DOHH2 (cell line): ENCODE results near the gene CYBA.

Experiments
- H3F3A ChIP-seq: fragments of 200-600 bp; sonication (generic), shearing (Covaris generic); 2 replicates; pipeline ENCODE4 v1.6.0; 2016; ENCODE audit warnings: antibody characterized with exemption, mild to moderate bottlenecking; ENCODE audit not compliant: control insufficient read depth, insufficient read depth
- H3K27ac ChIP-seq: fragments of 200-600 bp; sonication (generic); 2 replicates; pipeline ENCODE4 v1.5.1; 2014; ENCODE audit warnings: low read depth, mild to moderate bottlenecking, low read length, moderate library complexity
- H3K27me3 ChIP-seq: fragments of 200-600 bp; sonication (generic); 2 replicates; pipeline ENCODE4 v1.6.1; 2014; ENCODE audit warnings: mild to moderate bottlenecking, low read length, mixed read lengths; ENCODE audit not compliant: control insufficient read depth
- H3K36me3 ChIP-seq: fragments of 200-600 bp; sonication (generic); 2 replicates; pipeline ENCODE4 v1.6.1; 2014; ENCODE audit warnings: mild to moderate bottlenecking, low read length, moderate library complexity, mixed read lengths; ENCODE audit not compliant: control insufficient read depth
- H3K4me1 ChIP-seq: fragments of 200-600 bp; sonication (generic); 2 replicates; pipeline ENCODE4 v1.6.1; 2014; ENCODE audit warnings: mild to moderate bottlenecking, low read length, mixed read lengths; ENCODE audit not compliant: control insufficient read depth
- H3K4me2 ChIP-seq: fragments of 200-600 bp; sonication (generic); 2 replicates; pipeline ENCODE4 v1.6.0; 2014; ENCODE audit warnings: mild to moderate bottlenecking, low read length, moderate library complexity
- H3K4me3 ChIP-seq: fragments of 200-600 bp; sonication (generic); 2 replicates; pipeline ENCODE4 v1.5.1; 2014; ENCODE audit warnings: mild to moderate bottlenecking, low read length, mixed read lengths
- H3K79me2 ChIP-seq: fragments of 200-600 bp; sonication (generic); 2 replicates; pipeline ENCODE4 v1.6.1; 2014; ENCODE audit warnings: mild to moderate bottlenecking, low read length, mixed read lengths; ENCODE audit not compliant: control insufficient read depth
- H3K9me2 ChIP-seq: fragments of 200-600 bp; sonication (generic); replicated peaks from 2 replicates; pipeline ENCODE4 v1.6.1; 2014; ENCODE audit warnings: mild to moderate bottlenecking, low read length, mixed read lengths; ENCODE audit not compliant: control insufficient read depth
- H3K9me3 ChIP-seq: fragments of 200-600 bp; sonication (generic); 2 replicates; pipeline ENCODE4 v1.6.1; 2014; ENCODE audit warnings: antibody characterized with exemption, low read length, mixed read lengths; ENCODE audit not compliant: control insufficient read depth, insufficient read depth
- H4K20me1 ChIP-seq: fragments of 200-600 bp; sonication (generic); 2 replicates; pipeline ENCODE4 v1.6.0; 2014; ENCODE audit warnings: low read depth, mild to moderate bottlenecking, antibody characterized with exemption, low read length, moderate library complexity; ENCODE audit not compliant: control insufficient read depth, insufficient read depth
- CTCF ChIP-seq: fragments of 200-600 bp; sonication (generic); IDR thresholded peaks from one replicate; pipeline ENCODE4 v1.5.1; 2014; ENCODE audit warnings: antibody characterized with exemption, mild to moderate bottlenecking, low read depth, low read length; ENCODE audit not compliant: poor library complexity, severe bottlenecking
- EZH2phosphoT487 ChIP-seq: fragments of 200-600 bp; sonication (generic); IDR thresholded peaks from 2 replicates; pipeline ENCODE4 v1.6.1; 2017; ENCODE audit warnings: borderline replicate concordance, mild to moderate bottlenecking, antibody characterized with exemption, low read length, moderate library complexity, mixed read lengths

The CYBA gene

GRCh38 chr16:88613911-88614817 is 36.7 kb downstream of the CYBA start:
- no peaks in the 10 kb centered on the region for H3K9me2 ChIP-seq
- no peak overlapping the region for H3K4me3 ChIP-seq
- no peaks in the 10 kb centered on the region for H3K27me3 ChIP-seq
- H3K4me1 ChIP-seq: no peaks in the 10 kb centered on the region
- TF ChIP-seq CTCF (no peak), EZH2phosphoT487 (no peak)
- H3K9me3 ChIP-seq: no peaks in the 10 kb centered on the region
- peaks cover 70% of the 10 kb centered on the region for H3K79me2 ChIP-seq
- no peak overlapping the region for H3K27ac ChIP-seq
- H3F3A ChIP-seq: no peaks in the 10 kb centered on the region
- no peaks in the 10 kb centered on the region for H4K20me1 ChIP-seq
- H3K4me2 ChIP-seq: no peak overlapping the region
- peaks cover 86% of the 10 kb centered on the region for H3K36me3 ChIP-seq

GRCh38 chr16:88613293-88613692 is 37.6 kb downstream of the CYBA start:
- Histone ChIP-seq H3K27ac (no peak overlapping the region), H3K79me2 (peaks cover 65% of the 10 kb centered on the region), H3K4me3 (no peak overlapping the region), H3F3A (no peaks in the 10 kb centered on the region), H3K4me2 (no peak overlapping the region), H3K9me2 (no peaks in the 10 kb centered on the region), H3K4me1 (peaks cover 4% of the 10 kb centered on the region), H3K27me3 (no peaks in the 10 kb centered on the region), H4K20me1 (no peaks in the 10 kb centered on the region), H3K36me3 (peaks cover 85% of the 10 kb centered on the region), H3K9me3 (no peaks in the 10 kb centered on the region)
- TF ChIP-seq CTCF (no peak), EZH2phosphoT487 (no peak)

- Histone ChIP-seq H3F3A (no peaks in the 10 kb centered on the region), H3K4me1 (peaks cover 25% of the 10 kb centered on the region), H4K20me1 (no peaks in the 10 kb centered on the region), H3K27me3 (no peaks in the 10 kb centered on the region), H3K4me3 (no peak overlapping the region), H3K4me2 (no peak overlapping the region), H3K9me3 (no peaks in the 10 kb centered on the region), H3K79me2 (peaks cover 64% of the 10 kb centered on the region), H3K9me2 (no peaks in the 10 kb centered on the region), H3K36me3 (peaks cover 80% of the 10 kb centered on the region), H3K27ac (no peak overlapping the region)
- no peak for TF ChIP-seq EZH2phosphoT487
- no peak for TF ChIP-seq CTCF
These were observed 39.7 kb downstream of the CYBA start for GRCh38 chr16:88610909-88611812.
